Measurements from ENCODE around the gene SLC10A2. TPM values are rescaled to one million over a fixed set of nuclear protein-coding genes. Genes with fewer than 3 reads are reported as not detected.

The SLC10A2 gene
- total and polyA plus RNA-seq, 3 experiments from 2014 or later: not detected

GRCh38 chr13:103040006-103040405 lies 26.2 kb downstream of the SLC10A2 start:
- Mint-ChIP-seq H3K4me3 (no peak overlapping the region), H3K27ac (no peak overlapping the region), H3K36me3 (no peaks in the 10 kb centered on the region), H3K9me3 (no peaks in the 10 kb centered on the region), H3K27me3 (peaks cover 0 to 2% of the 10 kb centered on the region in 2 donors), H3K4me1 (no peaks in the 10 kb centered on the region)
- H3K4me1 ChIP-seq (ENCODE audit: insufficient read depth, low read length): no peaks in the 10 kb centered on the region
- POLR2A ChIA-PET: no interaction called here
- H3K27ac ChIP-seq (ENCODE audit: low read depth, low read length): no peak overlapping the region
- CTCF ChIA-PET: no interaction called here
- H3K36me3 ChIP-seq (ENCODE audit: insufficient read depth, low read length): no peaks in the 10 kb centered on the region
- H3K27me3 ChIP-seq (ENCODE audit: insufficient read depth, low read length, poor library complexity, severe bottlenecking): no peaks in the 10 kb centered on the region
- no peaks in the 10 kb centered on the region for H3K9me3 ChIP-seq (ENCODE audit: low read length)
- no peak for DNase-seq
- H3K4me3 ChIP-seq (ENCODE audit: low read length): no peak overlapping the region

GRCh38 chr13:103039183-103039582 lies 27.0 kb downstream of the SLC10A2 start:
- Histone ChIP-seq H3K4me1 (ENCODE audit: insufficient read depth, low read length) (no peaks in the 10 kb centered on the region), H3K36me3 (ENCODE audit: insufficient read depth, low read length) (no peaks in the 10 kb centered on the region), H3K27ac (ENCODE audit: low read depth, low read length) (no peak overlapping the region), H3K9me3 (ENCODE audit: low read length) (no peaks in the 10 kb centered on the region), H3K27me3 (ENCODE audit: insufficient read depth, low read length, poor library complexity, severe bottlenecking) (no peaks in the 10 kb centered on the region), H3K4me3 (ENCODE audit: low read length) (no peak overlapping the region)
- no peaks in the 10 kb centered on the region for H3K36me3 Mint-ChIP-seq
- H3K9me3 Mint-ChIP-seq: no peaks in the 10 kb centered on the region
- H3K4me1 Mint-ChIP-seq: no peaks in the 10 kb centered on the region
- DNase-seq: no peak
- no peak overlapping the region for H3K27ac Mint-ChIP-seq
- H3K27me3 Mint-ChIP-seq: peaks cover 0 to under 1% of the 10 kb centered on the region in 2 donors
- H3K4me3 Mint-ChIP-seq: no peak overlapping the region
- ChIA-PET POLR2A (no interaction called here), CTCF (no interaction called here)

GRCh38 chr13:103036268-103036667 lies 29.9 kb downstream of the SLC10A2 start:
- no peaks in the 10 kb centered on the region for H3K4me1 ChIP-seq (ENCODE audit: insufficient read depth, low read length)
- H3K4me3 ChIP-seq (ENCODE audit: low read length): no peak overlapping the region
- H3K27me3 ChIP-seq (ENCODE audit: insufficient read depth, low read length, poor library complexity, severe bottlenecking): no peaks in the 10 kb centered on the region
- ChIA-PET POLR2A (no interaction called here), CTCF (no interaction called here)
- H3K4me1 Mint-ChIP-seq: no peaks in the 10 kb centered on the region
- H3K27me3 Mint-ChIP-seq: peaks cover 3 to 4% of the 10 kb centered on the region in 2 donors
- no peak overlapping the region for H3K27ac ChIP-seq (ENCODE audit: low read depth, low read length)
- H3K9me3 ChIP-seq (ENCODE audit: low read length): no peaks in the 10 kb centered on the region
- peaks cover 0 to 2% (median 0%) of the 10 kb centered on the region in 5 donors for H3K9me3 Mint-ChIP-seq
- no peak overlapping the region for H3K4me3 Mint-ChIP-seq
- no peak overlapping the region for H3K27ac Mint-ChIP-seq
- H3K36me3 Mint-ChIP-seq: no peaks in the 10 kb centered on the region
- H3K36me3 ChIP-seq (ENCODE audit: insufficient read depth, low read length): no peaks in the 10 kb centered on the region
- DNase-seq: no peak

GRCh38 chr13:103033999-103034398 lies 32.2 kb downstream of the SLC10A2 start:
- CTCF ChIA-PET: no interaction called here
- peaks cover 4 to 6% of the 10 kb centered on the region in 2 donors for H3K27me3 Mint-ChIP-seq
- no peaks in the 10 kb centered on the region for H3K36me3 Mint-ChIP-seq
- H3K4me3 Mint-ChIP-seq: no peak overlapping the region
- no peaks in the 10 kb centered on the region for H3K9me3 ChIP-seq (ENCODE audit: low read length)
- H3K27me3 ChIP-seq (ENCODE audit: insufficient read depth, low read length, poor library complexity, severe bottlenecking): no peaks in the 10 kb centered on the region
- no peaks in the 10 kb centered on the region for H3K36me3 ChIP-seq (ENCODE audit: insufficient read depth, low read length)
- no peaks in the 10 kb centered on the region for H3K4me1 ChIP-seq (ENCODE audit: insufficient read depth, low read length)
- H3K4me1 Mint-ChIP-seq: no peaks in the 10 kb centered on the region
- H3K27ac Mint-ChIP-seq: no peak overlapping the region
- no peak for DNase-seq
- H3K27ac ChIP-seq (ENCODE audit: low read depth, low read length): no peak overlapping the region
- POLR2A ChIA-PET: no interaction called here
- H3K4me3 ChIP-seq (ENCODE audit: low read length): no peak overlapping the region
- H3K9me3 Mint-ChIP-seq: peaks cover 0 to 5% (median 0%) of the 10 kb centered on the region in 5 donors

GRCh38 chr13:103031332-103031873 lies 34.8 kb downstream of the SLC10A2 start:
- H3K27me3 ChIP-seq (ENCODE audit: insufficient read depth, low read length, poor library complexity, severe bottlenecking): no peaks in the 10 kb centered on the region
- H3K36me3 ChIP-seq (ENCODE audit: insufficient read depth, low read length): no peaks in the 10 kb centered on the region
- no peak overlapping the region for H3K4me3 ChIP-seq (ENCODE audit: low read length)
- ChIA-PET POLR2A (no interaction called here), CTCF (no interaction called here)
- Mint-ChIP-seq H3K9me3 (peaks cover 0 to 15% (median 7%) of the 10 kb centered on the region in 5 donors), H3K4me1 (no peaks in the 10 kb centered on the region), H3K4me3 (no peak overlapping the region), H3K36me3 (no peaks in the 10 kb centered on the region), H3K27me3 (peaks cover 4 to 6% of the 10 kb centered on the region in 2 donors), H3K27ac (no peak overlapping the region)
- no peaks in the 10 kb centered on the region for H3K9me3 ChIP-seq (ENCODE audit: low read length)
- H3K4me1 ChIP-seq (ENCODE audit: insufficient read depth, low read length): no peaks in the 10 kb centered on the region
- DNase-seq: no peak
- no peak overlapping the region for H3K27ac ChIP-seq (ENCODE audit: low read depth, low read length)

- H3K36me3 ChIP-seq (ENCODE audit: insufficient read depth, low read length): no peaks in the 10 kb centered on the region
- H3K36me3 Mint-ChIP-seq: no peaks in the 10 kb centered on the region
- H3K4me1 ChIP-seq (ENCODE audit: insufficient read depth, low read length): no peaks in the 10 kb centered on the region
- peaks cover 4 to 6% of the 10 kb centered on the region in 2 donors for H3K27me3 Mint-ChIP-seq
- H3K4me3 ChIP-seq (ENCODE audit: low read length): no peak overlapping the region
- DNase-seq: no peak
- H3K27me3 ChIP-seq (ENCODE audit: insufficient read depth, low read length, poor library complexity, severe bottlenecking): no peaks in the 10 kb centered on the region
- ChIA-PET CTCF (no interaction called here), POLR2A (no interaction called here)
- H3K4me1 Mint-ChIP-seq: no peaks in the 10 kb centered on the region
- no peaks in the 10 kb centered on the region for H3K9me3 ChIP-seq (ENCODE audit: low read length)
- no peak overlapping the region for H3K27ac Mint-ChIP-seq
- no peak overlapping the region for H3K27ac ChIP-seq (ENCODE audit: low read depth, low read length)
- H3K9me3 Mint-ChIP-seq: peaks cover 2 to 18% (median 11%) of the 10 kb centered on the region in 5 donors
- no peak overlapping the region for H3K4me3 Mint-ChIP-seq
Observed at GRCh38 chr13:103030776-103031175, 35.4 kb downstream of the SLC10A2 start.

GRCh38 chr13:103029798-103030197 lies 36.4 kb downstream of the SLC10A2 start:
- Mint-ChIP-seq H3K9me3 (peaks cover 4 to 25% (median 17%) of the 10 kb centered on the region in 5 donors), H3K4me1 (no peaks in the 10 kb centered on the region), H3K36me3 (no peaks in the 10 kb centered on the region), H3K27ac (no peak overlapping the region), H3K27me3 (peaks cover 4 to 6% of the 10 kb centered on the region in 2 donors), H3K4me3 (no peak overlapping the region)
- no peaks in the 10 kb centered on the region for H3K27me3 ChIP-seq (ENCODE audit: insufficient read depth, low read length, poor library complexity, severe bottlenecking)
- CTCF ChIA-PET: no interaction called here
- no peak overlapping the region for H3K4me3 ChIP-seq (ENCODE audit: low read length)
- no peaks in the 10 kb centered on the region for H3K36me3 ChIP-seq (ENCODE audit: insufficient read depth, low read length)
- no peak for DNase-seq
- H3K27ac ChIP-seq (ENCODE audit: low read depth, low read length): no peak overlapping the region
- POLR2A ChIA-PET: no interaction called here
- no peaks in the 10 kb centered on the region for H3K9me3 ChIP-seq (ENCODE audit: low read length)
- H3K4me1 ChIP-seq (ENCODE audit: insufficient read depth, low read length): no peaks in the 10 kb centered on the region

GRCh38 chr13:103022336-103022735 lies 43.9 kb downstream of the SLC10A2 start:
- peaks cover 4 to 18% (median 17%) of the 10 kb centered on the region in 5 donors for H3K9me3 Mint-ChIP-seq
- no peak overlapping the region for H3K4me3 Mint-ChIP-seq
- H3K27ac ChIP-seq (ENCODE audit: low read depth, low read length): no peak overlapping the region
- H3K36me3 ChIP-seq (ENCODE audit: insufficient read depth, low read length): no peaks in the 10 kb centered on the region
- H3K27ac Mint-ChIP-seq: no peak overlapping the region
- ChIA-PET POLR2A (no interaction called here), CTCF (no interaction called here)
- H3K4me3 ChIP-seq (ENCODE audit: low read length): no peak overlapping the region
- H3K27me3 ChIP-seq (ENCODE audit: insufficient read depth, low read length, poor library complexity, severe bottlenecking): no peaks in the 10 kb centered on the region
- H3K36me3 Mint-ChIP-seq: no peaks in the 10 kb centered on the region
- DNase-seq: no peak
- no peaks in the 10 kb centered on the region for H3K4me1 Mint-ChIP-seq
- no peaks in the 10 kb centered on the region for H3K27me3 Mint-ChIP-seq
- H3K4me1 ChIP-seq (ENCODE audit: insufficient read depth, low read length): no peaks in the 10 kb centered on the region
- H3K9me3 ChIP-seq (ENCODE audit: low read length): no peaks in the 10 kb centered on the region

GRCh38 chr13:103018556-103018955 lies 47.7 kb downstream of the SLC10A2 start:
- no peaks in the 10 kb centered on the region for H3K9me3 ChIP-seq (ENCODE audit: low read length)
- Mint-ChIP-seq H3K27me3 (no peaks in the 10 kb centered on the region), H3K9me3 (peaks cover 0 to 5% (median 0%) of the 10 kb centered on the region in 5 donors), H3K36me3 (no peaks in the 10 kb centered on the region), H3K27ac (no peak overlapping the region), H3K4me3 (no peak overlapping the region), H3K4me1 (no peaks in the 10 kb centered on the region)
- no peak overlapping the region for H3K27ac ChIP-seq (ENCODE audit: low read depth, low read length)
- no peaks in the 10 kb centered on the region for H3K36me3 ChIP-seq (ENCODE audit: insufficient read depth, low read length)
- H3K27me3 ChIP-seq (ENCODE audit: insufficient read depth, low read length, poor library complexity, severe bottlenecking): no peaks in the 10 kb centered on the region
- H3K4me1 ChIP-seq (ENCODE audit: insufficient read depth, low read length): no peaks in the 10 kb centered on the region
- H3K4me3 ChIP-seq (ENCODE audit: low read length): no peak overlapping the region
- ChIA-PET CTCF (no interaction called here), POLR2A (no interaction called here)
- DNase-seq: no peak

Data from CD8-positive, alpha-beta memory T cell (primary cell).